Neural progenitor cell (in vitro differentiated cells): ENCODE measurements around the gene COL25A1. TPM values are rescaled to one million over a fixed set of nuclear protein-coding genes. Genes with fewer than 3 reads are reported as not detected.

Experiments
- DNase-seq: peaks from one replicate; pipeline ENCODE4 v3.0.0-alpha.2; 2016; ENCODE audit warnings: low spot score
- H2AFZ ChIP-seq: fragments of 200-600 bp; sonication (generic); replicated peaks from 2 replicates; pipeline ENCODE4 v1.6.1; 2016; ENCODE audit warnings: antibody characterized with exemption
- H3F3A ChIP-seq: fragments of 200-600 bp; sonication (generic); 2 replicates; pipeline ENCODE4 v1.6.1; 2016; ENCODE audit warnings: antibody characterized with exemption, low read depth
- H3K27ac ChIP-seq: fragments of 200-600 bp; sonication (generic); 2 replicates; pipeline ENCODE4 v1.5.1; 2016; ENCODE audit warnings: mild to moderate bottlenecking
- H3K27me3 ChIP-seq: fragments of 200-600 bp; sonication (generic); 2 replicates; pipeline ENCODE4 v1.6.1; 2016; ENCODE audit warnings: mild to moderate bottlenecking, moderate library complexity
- H3K36me3 ChIP-seq: fragments of 200-600 bp; sonication (generic); 2 replicates; pipeline ENCODE4 v1.5.1; 2016
- H3K4me1 ChIP-seq: fragments of 200-600 bp; sonication (generic); 2 replicates; pipeline ENCODE4 v1.6.1; 2016; ENCODE audit warnings: mixed run types
- H3K4me2 ChIP-seq: fragments of 200-600 bp; sonication (generic); 2 replicates; pipeline ENCODE4 v1.6.1; 2016
- H3K4me3 ChIP-seq: fragments of 200-600 bp; sonication (generic); 2 replicates; pipeline ENCODE4 v1.5.1; 2016
- H3K79me2 ChIP-seq: fragments of 200-600 bp; sonication (generic); 2 replicates; pipeline ENCODE4 v1.6.1; 2016; ENCODE audit warnings: low read depth
- H3K9ac ChIP-seq: fragments of 200-600 bp; sonication (generic); 2 replicates; pipeline ENCODE4 v1.6.1; 2016
- H3K9me3 ChIP-seq: fragments of 200-600 bp; sonication (generic); 2 replicates; pipeline ENCODE4 v1.5.1; 2016; ENCODE audit warnings: low read depth
- H4K20me1 ChIP-seq: fragments of 200-600 bp; sonication (generic); 2 replicates; pipeline ENCODE4 v1.6.1; 2016; ENCODE audit warnings: low read depth
- H3K27ac Mint-ChIP-seq: 3 replicates; pipeline ENCODE4 v1.8.0; 2021; ENCODE audit warnings: mixed read lengths
- H3K27me3 Mint-ChIP-seq: 2 replicates; pipeline ENCODE4 v1.8.0; 2022; ENCODE audit warnings: low read depth, mild to moderate bottlenecking, inconsistent platforms, moderate library complexity, mixed read lengths; ENCODE audit not compliant: insufficient read depth
- H3K36me3 Mint-ChIP-seq: 3 replicates; pipeline ENCODE4 v1.8.0; 2021; ENCODE audit warnings: mixed read lengths
- H3K4me1 Mint-ChIP-seq: 3 replicates; pipeline ENCODE4 v1.8.0; 2021; ENCODE audit warnings: mixed read lengths
- H3K4me3 Mint-ChIP-seq: 3 replicates; pipeline ENCODE4 v1.8.0; 2021; ENCODE audit warnings: mild to moderate bottlenecking, moderate library complexity, mixed read lengths
- H3K9me3 Mint-ChIP-seq: 3 replicates; pipeline ENCODE4 v1.8.0; 2020; ENCODE audit warnings: mixed read lengths
- EZH2 ChIP-seq: fragments of 200-600 bp; sonication (generic); IDR thresholded peaks from 2 replicates; pipeline ENCODE4 v1.6.1; 2017; ENCODE audit warnings: antibody characterized with exemption, mild to moderate bottlenecking, moderate library complexity
- EZH2phosphoT487 ChIP-seq: fragments of 200-600 bp; sonication (generic); IDR thresholded peaks from 2 replicates; pipeline ENCODE4 v1.6.1; 2017; ENCODE audit warnings: antibody characterized with exemption
- total RNA-seq: library from RNA; depleted of rRNA; stranded (reverse); fragments of >200 nt; gene quantifications from 2 replicates; pipeline ENCODE4 v1.2.3, GENCODE V29; 2015; ENCODE audit warnings: low replicate concordance
- TF ChIP-seq, protein P1 (sequence below): fragments of 200-600 bp; sonication (generic); IDR thresholded peaks from 2 replicates; pipeline ENCODE4 v1.5.1; 2017; ENCODE audit warnings: antibody characterized with exemption, mild to moderate bottlenecking

The COL25A1 gene
- total RNA-seq, 1 donor from 2014 or later: 1.3 TPM

DNA sequence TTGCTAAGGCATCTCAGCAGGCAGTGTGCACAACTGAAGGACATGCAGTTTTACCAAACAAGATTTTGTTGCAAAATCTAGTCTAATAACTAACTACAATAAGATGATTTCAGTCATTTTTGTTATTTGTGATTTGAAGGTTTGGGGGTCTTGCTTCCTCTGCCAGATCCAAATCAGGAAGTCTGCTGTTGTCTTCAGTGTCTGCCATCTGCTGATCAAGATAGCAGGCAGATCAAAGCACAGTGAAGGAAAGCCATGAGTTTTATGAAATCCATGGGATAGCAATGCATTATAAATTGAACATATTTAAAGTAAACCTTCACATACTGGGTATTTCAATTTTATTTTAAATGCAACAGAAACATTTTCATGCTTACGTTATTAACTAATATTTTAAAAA is 370.5 kb downstream of the COL25A1 start:
- H3K36me3 ChIP-seq: no peaks in the 10 kb centered on the region
- H3K9me3 ChIP-seq: no peaks in the 10 kb centered on the region
- peaks cover 28% of the 10 kb centered on the region for H3K4me1 Mint-ChIP-seq
- TF ChIP-seq EZH2phosphoT487: no peak
- TF ChIP-seq, protein P1, sequence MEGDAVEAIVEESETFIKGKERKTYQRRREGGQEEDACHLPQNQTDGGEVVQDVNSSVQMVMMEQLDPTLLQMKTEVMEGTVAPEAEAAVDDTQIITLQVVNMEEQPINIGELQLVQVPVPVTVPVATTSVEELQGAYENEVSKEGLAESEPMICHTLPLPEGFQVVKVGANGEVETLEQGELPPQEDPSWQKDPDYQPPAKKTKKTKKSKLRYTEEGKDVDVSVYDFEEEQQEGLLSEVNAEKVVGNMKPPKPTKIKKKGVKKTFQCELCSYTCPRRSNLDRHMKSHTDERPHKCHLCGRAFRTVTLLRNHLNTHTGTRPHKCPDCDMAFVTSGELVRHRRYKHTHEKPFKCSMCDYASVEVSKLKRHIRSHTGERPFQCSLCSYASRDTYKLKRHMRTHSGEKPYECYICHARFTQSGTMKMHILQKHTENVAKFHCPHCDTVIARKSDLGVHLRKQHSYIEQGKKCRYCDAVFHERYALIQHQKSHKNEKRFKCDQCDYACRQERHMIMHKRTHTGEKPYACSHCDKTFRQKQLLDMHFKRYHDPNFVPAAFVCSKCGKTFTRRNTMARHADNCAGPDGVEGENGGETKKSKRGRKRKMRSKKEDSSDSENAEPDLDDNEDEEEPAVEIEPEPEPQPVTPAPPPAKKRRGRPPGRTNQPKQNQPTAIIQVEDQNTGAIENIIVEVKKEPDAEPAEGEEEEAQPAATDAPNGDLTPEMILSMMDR: no peak
- TF ChIP-seq EZH2: no peak
- no peak overlapping the region for H3K4me2 ChIP-seq
- H3K27me3 Mint-ChIP-seq: peaks cover 2% of the 10 kb centered on the region
- H3K4me3 Mint-ChIP-seq: no peak overlapping the region
- no peak overlapping the region for H2AFZ ChIP-seq
- H3K27me3 ChIP-seq: no peaks in the 10 kb centered on the region
- H3F3A ChIP-seq: no peaks in the 10 kb centered on the region
- no peaks in the 10 kb centered on the region for H3K79me2 ChIP-seq
- H3K9ac ChIP-seq: no peak overlapping the region
- H3K27ac Mint-ChIP-seq: no peak overlapping the region
- H3K9me3 Mint-ChIP-seq: no peaks in the 10 kb centered on the region
- peaks cover 4% of the 10 kb centered on the region for H3K4me1 ChIP-seq
- no peak overlapping the region for H3K27ac ChIP-seq
- H3K36me3 Mint-ChIP-seq: no peaks in the 10 kb centered on the region
- DNase-seq: no peak
- no peak overlapping the region for H3K4me3 ChIP-seq
- no peaks in the 10 kb centered on the region for H4K20me1 ChIP-seq

GRCh38 chr4:108930186-108930585 is 372.3 kb downstream of the COL25A1 start:
- H3K4me1 Mint-ChIP-seq: peaks cover 32% of the 10 kb centered on the region

DNA sequence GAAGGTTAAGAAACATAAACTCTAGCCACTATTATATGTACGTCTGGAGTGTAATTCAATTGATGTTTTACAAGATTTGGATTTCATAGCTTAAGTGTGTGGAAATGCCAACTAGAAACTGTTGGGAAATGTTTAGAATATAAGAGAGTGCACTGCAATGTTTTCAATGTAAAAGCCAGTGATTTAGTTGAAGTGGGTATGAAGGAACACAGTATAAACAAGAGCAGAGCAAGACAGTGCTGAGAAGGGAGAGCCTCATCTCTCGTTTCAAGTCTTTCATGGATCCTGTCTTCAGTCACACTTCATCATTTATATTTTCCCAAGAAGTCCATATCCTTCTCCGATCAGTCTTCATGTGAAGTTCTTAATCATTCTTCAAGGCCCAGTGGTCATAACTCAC is 375.7 kb downstream of the COL25A1 start:
- Histone ChIP-seq H3K9ac (no peak overlapping the region), H3K79me2 (no peaks in the 10 kb centered on the region), H4K20me1 (no peaks in the 10 kb centered on the region), H3K27me3 (no peaks in the 10 kb centered on the region), H3K4me3 (no peak overlapping the region), H3K36me3 (no peaks in the 10 kb centered on the region), H3K27ac (no peak overlapping the region), H3K4me1 (peaks cover 3% of the 10 kb centered on the region), H3K9me3 (no peaks in the 10 kb centered on the region), H3K4me2 (no peak overlapping the region), H2AFZ (peak overlapping the region; percentile 53), H3F3A (no peaks in the 10 kb centered on the region)
- Mint-ChIP-seq H3K4me3 (no peak overlapping the region), H3K9me3 (no peaks in the 10 kb centered on the region), H3K4me1 (peaks cover 23% of the 10 kb centered on the region), H3K36me3 (no peaks in the 10 kb centered on the region), H3K27ac (no peak overlapping the region), H3K27me3 (peaks cover 2% of the 10 kb centered on the region)
- DNase-seq: no peak
- TF ChIP-seq EZH2 (no peak), EZH2phosphoT487 (no peak)
- TF ChIP-seq, protein P1: no peak

More at GRCh38 chr4:108930186-108930585, 372.3 kb downstream of the COL25A1 start:
- Histone ChIP-seq H3F3A (no peaks in the 10 kb centered on the region), H3K9me3 (no peaks in the 10 kb centered on the region), H4K20me1 (no peaks in the 10 kb centered on the region), H3K27ac (no peak overlapping the region), H3K4me1 (peaks cover 4% of the 10 kb centered on the region), H3K36me3 (no peaks in the 10 kb centered on the region), H3K4me3 (no peak overlapping the region), H3K27me3 (no peaks in the 10 kb centered on the region), H2AFZ (no peak overlapping the region), H3K4me2 (no peak overlapping the region), H3K9ac (no peak overlapping the region), H3K79me2 (no peaks in the 10 kb centered on the region)
- H3K4me3 Mint-ChIP-seq: no peak overlapping the region
- DNase-seq: no peak
- peaks cover 2% of the 10 kb centered on the region for H3K27me3 Mint-ChIP-seq
- H3K36me3 Mint-ChIP-seq: no peaks in the 10 kb centered on the region
- no peak for TF ChIP-seq EZH2phosphoT487
- TF ChIP-seq, protein P1: no peak
- no peak for TF ChIP-seq EZH2
- H3K27ac Mint-ChIP-seq: peak overlapping the region; percentile 59
- no peaks in the 10 kb centered on the region for H3K9me3 Mint-ChIP-seq
